ENCODE measurements around the gene CDK5RAP3.

Gene CDK5RAP3

DNA sequence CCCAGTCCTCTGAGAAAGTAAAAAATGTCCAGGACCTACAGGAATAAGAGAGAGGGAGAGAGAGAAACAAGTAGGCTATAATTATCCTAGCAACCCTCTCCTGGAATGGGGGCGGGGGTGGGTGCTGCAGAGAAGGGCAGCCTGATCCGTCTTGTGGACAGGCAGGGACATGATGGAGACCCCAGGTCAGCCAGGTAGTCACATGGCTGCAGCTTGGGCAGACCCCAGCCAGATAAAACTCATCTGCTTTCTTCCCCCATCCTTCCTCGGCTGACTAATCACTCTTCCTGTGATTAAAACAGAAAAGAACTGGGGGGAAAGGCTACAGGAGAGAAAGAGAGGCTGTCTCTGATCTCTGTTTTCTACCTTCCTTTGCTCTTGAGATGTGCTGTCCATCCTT is 34.1 kb downstream of the CDK5RAP3 start:
- no peak overlapping the region for H3K4me3 ChIP-seq (replicated peaks; ENCODE audit: low read depth, low read length)
- H3K27me3 ChIP-seq (replicated peaks; ENCODE audit: control insufficient read depth, insufficient read depth, low read length) = no peaks in the 10 kb centered on the region
- TF ChIP-seq, protein P1, sequence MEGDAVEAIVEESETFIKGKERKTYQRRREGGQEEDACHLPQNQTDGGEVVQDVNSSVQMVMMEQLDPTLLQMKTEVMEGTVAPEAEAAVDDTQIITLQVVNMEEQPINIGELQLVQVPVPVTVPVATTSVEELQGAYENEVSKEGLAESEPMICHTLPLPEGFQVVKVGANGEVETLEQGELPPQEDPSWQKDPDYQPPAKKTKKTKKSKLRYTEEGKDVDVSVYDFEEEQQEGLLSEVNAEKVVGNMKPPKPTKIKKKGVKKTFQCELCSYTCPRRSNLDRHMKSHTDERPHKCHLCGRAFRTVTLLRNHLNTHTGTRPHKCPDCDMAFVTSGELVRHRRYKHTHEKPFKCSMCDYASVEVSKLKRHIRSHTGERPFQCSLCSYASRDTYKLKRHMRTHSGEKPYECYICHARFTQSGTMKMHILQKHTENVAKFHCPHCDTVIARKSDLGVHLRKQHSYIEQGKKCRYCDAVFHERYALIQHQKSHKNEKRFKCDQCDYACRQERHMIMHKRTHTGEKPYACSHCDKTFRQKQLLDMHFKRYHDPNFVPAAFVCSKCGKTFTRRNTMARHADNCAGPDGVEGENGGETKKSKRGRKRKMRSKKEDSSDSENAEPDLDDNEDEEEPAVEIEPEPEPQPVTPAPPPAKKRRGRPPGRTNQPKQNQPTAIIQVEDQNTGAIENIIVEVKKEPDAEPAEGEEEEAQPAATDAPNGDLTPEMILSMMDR (IDR thresholded peaks at IDR 0.05; ENCODE audit: insufficient read depth, low read length, poor library complexity, severe bottlenecking) = no peak
- no peaks in the 10 kb centered on the region for H3K36me3 ChIP-seq (ENCODE audit: control insufficient read depth, insufficient read depth, low read length)
- DNase-seq (ENCODE audit: extremely low read depth, insufficient read length) = no peak

DNA sequence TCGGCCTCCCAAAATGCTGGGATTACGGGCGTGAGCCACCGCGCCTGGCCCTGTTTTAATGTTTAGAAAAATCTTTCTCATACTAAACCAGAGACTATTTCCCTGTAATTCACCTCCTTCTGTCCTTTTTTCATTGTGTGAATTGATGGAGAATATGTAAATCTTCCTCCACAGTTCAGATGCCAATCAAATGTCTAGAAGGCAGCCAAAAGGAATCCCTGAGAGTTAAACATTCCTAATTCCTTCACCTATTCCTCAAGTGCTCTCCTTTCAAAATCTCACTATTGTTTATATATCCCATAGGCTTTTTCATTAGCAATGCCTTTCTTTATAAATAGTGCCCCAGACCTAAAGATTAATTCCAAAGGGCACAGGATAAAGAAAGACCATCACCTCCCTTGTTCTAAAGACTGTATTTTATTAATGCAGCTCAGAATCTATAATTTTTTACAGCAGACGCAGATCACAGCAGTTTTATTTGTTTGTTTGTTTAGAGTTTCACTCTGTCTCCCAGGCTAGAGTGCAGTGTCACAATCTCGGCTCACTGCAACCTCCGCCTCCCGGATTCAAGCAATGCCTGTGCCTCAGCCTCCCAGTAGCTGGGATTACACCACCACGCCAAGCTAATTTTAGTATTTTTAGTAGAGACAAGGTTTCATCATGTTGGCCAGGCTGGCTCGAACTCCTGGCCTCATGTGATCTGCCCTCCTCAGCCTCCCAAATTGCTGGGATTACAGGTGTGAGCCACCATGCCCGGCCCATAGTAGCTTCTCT is 36.2 kb downstream of the CDK5RAP3 start:
- Histone ChIP-seq H3K36me3 (ENCODE audit: control insufficient read depth, insufficient read depth, low read length) (no peaks in the 10 kb centered on the region), H3K4me3 (replicated peaks; ENCODE audit: low read depth, low read length) (no peak overlapping the region), H3K27me3 (replicated peaks; ENCODE audit: control insufficient read depth, insufficient read depth, low read length) (no peaks in the 10 kb centered on the region)
- DNase-seq (ENCODE audit: extremely low read depth, insufficient read length) = no peak
- TF ChIP-seq, protein P1 (IDR thresholded peaks at IDR 0.05; ENCODE audit: insufficient read depth, low read length, poor library complexity, severe bottlenecking) = no peak

DNA sequence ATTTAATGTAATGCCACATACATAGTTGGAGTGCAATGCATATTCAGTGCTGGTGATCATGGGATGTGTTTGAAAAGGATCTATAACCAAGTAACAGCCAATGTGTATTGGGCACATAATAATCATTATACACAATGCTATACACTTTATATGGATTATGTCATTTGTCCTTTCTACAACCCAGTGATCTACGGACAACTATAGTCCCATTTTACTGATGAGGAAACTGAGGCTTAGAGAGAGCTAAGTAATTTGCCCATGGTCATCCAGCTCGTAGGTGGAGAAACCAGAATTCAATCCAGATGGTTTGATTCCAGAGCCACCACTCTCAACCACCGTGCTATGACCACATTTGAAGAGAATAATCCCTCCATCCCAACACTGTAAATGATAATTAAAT is 39.3 kb downstream of the CDK5RAP3 start:
- TF ChIP-seq, protein P1 (IDR thresholded peaks at IDR 0.05; ENCODE audit: insufficient read depth, low read length, poor library complexity, severe bottlenecking) = no peak

DNA sequence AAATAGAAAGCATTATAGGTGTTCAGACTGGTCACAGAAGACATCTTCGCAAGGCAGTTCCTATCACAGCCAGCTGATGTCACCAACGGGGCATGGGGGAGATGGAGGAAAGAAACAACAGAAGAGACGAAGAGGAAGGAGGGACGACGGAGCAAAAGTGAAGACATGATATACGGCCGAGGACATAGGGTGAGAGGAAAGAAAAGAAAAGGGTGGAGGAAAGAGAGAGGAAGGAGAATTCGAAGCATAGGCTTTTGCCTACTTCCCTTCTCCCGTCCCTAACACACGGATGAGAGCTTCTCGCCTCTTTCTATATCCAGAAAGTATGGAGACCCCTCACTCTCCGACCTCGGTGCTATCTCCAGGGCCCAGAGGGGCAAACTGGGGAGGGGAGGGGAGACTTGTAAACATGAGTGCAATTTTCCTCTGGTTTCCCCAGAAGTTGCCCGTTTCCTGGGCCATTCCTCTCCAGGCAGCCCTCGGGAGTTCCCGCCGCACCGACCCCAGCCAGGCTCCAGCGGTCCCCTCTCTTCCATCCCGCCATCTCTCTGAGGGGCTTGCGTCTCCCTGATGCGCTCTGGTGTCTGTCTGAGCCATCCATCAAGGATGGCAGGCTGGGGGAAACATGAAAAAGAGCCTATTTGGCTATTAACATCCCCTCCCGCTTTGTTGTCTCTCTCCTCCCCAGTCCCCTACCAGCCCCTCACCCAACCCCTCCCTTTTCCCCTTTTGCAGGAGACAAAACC is 40.7 kb downstream of the CDK5RAP3 start:
- Histone ChIP-seq H3K27me3 (replicated peaks; ENCODE audit: control insufficient read depth, insufficient read depth, low read length) (no peaks in the 10 kb centered on the region; the same call in 1 of the 2 replicates), H3K4me3 (replicated peaks; ENCODE audit: low read depth, low read length) (peak overlapping the region; percentile 39), H3K36me3 (ENCODE audit: control insufficient read depth, insufficient read depth, low read length) (no peaks in the 10 kb centered on the region)
- no peak for DNase-seq (ENCODE audit: extremely low read depth, insufficient read length)
- TF ChIP-seq, protein P1 (IDR thresholded peaks at IDR 0.05; ENCODE audit: insufficient read depth, low read length, poor library complexity, severe bottlenecking) = peak; percentile 76

More for the DNA sequence above, 39.3 kb downstream of the CDK5RAP3 start:
- no peak overlapping the region for H3K4me3 ChIP-seq (replicated peaks; ENCODE audit: low read depth, low read length)
- DNase-seq (ENCODE audit: extremely low read depth, insufficient read length) = no peak
- H3K36me3 ChIP-seq (ENCODE audit: control insufficient read depth, insufficient read depth, low read length) = no peaks in the 10 kb centered on the region
- H3K27me3 ChIP-seq (replicated peaks; ENCODE audit: control insufficient read depth, insufficient read depth, low read length) = no peaks in the 10 kb centered on the region; the same call in 1 of the 2 replicates

DNA sequence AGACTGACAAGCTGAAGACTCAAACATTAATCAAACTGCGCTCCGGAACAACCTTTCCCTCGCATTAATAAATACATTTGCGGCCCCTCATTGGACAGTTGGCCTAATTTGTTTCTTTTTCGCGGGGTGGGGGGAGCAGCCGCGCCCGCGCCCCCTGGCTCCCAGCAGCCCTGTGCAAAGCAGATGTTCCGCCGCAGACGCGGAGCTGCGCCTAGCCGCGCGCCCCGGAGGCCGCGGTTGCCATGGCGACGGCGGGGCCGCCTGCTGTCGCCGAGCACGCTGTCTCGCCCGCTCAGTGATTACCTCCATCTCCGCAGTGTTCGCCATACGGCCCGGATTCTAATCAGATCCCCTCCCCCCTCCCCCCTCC is 41.2 kb downstream of the CDK5RAP3 start:
- H3K27me3 ChIP-seq (replicated peaks; ENCODE audit: control insufficient read depth, insufficient read depth, low read length) = no peaks in the 10 kb centered on the region; the same call in 1 of the 2 replicates
- peak; percentile 85 for DNase-seq (ENCODE audit: extremely low read depth, insufficient read length)
- TF ChIP-seq, protein P1 (IDR thresholded peaks at IDR 0.05; ENCODE audit: insufficient read depth, low read length, poor library complexity, severe bottlenecking) = no peak
- no peaks in the 10 kb centered on the region for H3K36me3 ChIP-seq (ENCODE audit: control insufficient read depth, insufficient read depth, low read length)
- peak overlapping the region; percentile 39; the same call in 1 of the 2 replicates for H3K4me3 ChIP-seq (replicated peaks; ENCODE audit: low read depth, low read length)
